Activated CD4-positive, alpha-beta T cell treated with anti-CD3 and anti-CD28 coated beads, Interleukin-2, amount 50 U/mL, for 16 hours (primary cell): ENCODE results near the gene RRAGA.
"Not testable (repeated sequence)": the region's sequence is repeated elsewhere in the genome, so short reads cannot be mapped to it uniquely, and the experiment has no call there.

Source experiments
- DNase-seq: peaks from one replicate; pipeline ENCODE4 v3.0.0-alpha.2; 2020

Gene RRAGA

DNA sequence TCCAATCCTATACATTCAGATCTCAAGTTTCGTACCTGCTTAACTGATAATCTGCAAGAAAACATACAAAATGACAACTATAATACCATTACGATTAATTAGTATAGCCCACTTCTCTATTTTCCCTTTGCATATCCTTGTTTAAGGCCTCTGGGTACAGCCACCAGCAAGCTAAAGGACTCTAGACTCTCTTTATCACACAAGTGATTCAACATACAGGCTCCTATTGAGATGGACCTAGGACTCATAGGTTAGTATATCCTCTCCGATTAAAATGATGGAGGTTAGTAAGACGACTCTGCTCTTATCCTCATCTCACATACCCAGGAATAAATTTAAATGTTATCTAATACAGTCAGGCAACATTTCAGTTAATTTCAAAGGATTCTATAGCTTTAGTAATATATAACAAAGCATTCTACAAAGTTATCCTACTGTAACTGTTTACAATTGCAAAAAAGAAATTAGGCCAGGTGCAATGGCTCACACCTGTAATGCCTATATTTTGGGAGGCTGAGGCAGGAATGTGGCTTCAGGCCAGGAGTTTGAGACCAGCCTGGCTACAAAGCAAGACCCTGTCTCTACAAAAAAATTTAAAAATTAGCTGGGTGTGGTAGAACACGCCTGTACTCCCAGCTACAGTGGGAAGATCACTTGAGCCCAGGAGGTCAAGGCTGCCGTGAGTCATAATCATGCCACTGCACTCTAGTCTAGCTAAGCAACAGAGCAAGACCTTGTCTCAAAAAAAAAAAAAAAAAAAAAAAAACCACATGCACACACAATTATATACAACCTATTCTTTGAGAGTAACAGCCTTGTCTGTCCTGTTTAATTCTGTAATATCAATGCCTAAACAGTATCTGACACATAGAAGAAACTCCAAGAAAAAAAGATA is 38.1 kb downstream of the RRAGA start:
- no peak for DNase-seq

DNA sequence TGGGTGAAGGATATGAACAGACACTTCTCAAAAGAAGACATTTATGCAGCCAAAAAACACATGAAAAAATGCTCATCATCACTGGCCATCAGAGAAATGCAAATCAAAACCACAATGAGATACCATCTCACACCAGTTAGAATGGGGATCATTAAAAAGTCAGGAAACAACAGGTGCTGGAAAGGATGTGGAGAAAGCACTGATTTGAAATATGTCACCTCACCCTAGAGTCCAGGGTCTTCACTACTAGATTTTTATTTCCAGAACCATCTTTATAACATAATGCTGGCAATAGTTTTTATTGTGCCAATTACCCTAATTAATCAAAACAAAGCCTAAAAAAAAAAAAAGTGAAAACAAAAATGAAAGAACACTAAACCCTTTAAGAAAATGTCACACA is 48.2 kb downstream of the RRAGA start:
- DNase-seq, result not testable (repeated sequence)
